Endothelial cell of hepatic sinusoid (primary cell): ENCODE data around the gene TELO2.
"Not testable (repeated sequence)": the region's sequence is repeated elsewhere in the genome, so short reads cannot be mapped to it uniquely, and the experiment has no call there.

Source experiments
- in situ Hi-C: cut with HindIII; loops from 2 replicates; pipeline ENCODE4 v1.10.0; 2017; ENCODE audit warnings: low sequenced_read_pairs

Gene TELO2

GRCh38 chr16:1457489-1458245 lies 35.5 kb upstream of the TELO2 start:
- in situ Hi-C loops, result no loop called here

- in situ Hi-C loops, result no loop called here
These were observed 34.7 kb upstream of the TELO2 start for GRCh38 chr16:1458336-1458976.

GRCh38 chr16:1458977-1459341 lies 34.2 kb upstream of the TELO2 start:
- in situ Hi-C loops, result no loop called here

DNA sequence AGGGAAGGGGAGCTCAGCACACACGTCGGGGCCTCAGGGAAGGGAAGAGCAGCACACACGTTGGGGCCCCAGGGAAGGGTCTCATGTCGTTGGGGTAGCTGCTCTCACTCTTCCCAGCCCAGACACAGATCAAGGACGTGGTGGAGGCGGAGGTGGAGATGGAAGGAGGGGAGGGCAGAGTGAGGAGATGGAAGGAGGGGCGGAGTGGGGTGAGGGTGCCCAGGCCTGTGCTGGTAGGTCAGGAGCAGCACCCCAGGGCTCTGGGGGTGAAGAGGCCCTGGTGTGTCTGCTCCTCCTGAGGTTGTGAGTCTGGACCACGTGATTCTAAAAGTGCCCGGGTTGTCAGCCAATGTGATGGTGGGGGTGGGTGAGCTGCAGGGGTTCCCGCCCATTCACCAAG lies 33.2 kb upstream of the TELO2 start:
- in situ Hi-C loops, result no loop called here

DNA sequence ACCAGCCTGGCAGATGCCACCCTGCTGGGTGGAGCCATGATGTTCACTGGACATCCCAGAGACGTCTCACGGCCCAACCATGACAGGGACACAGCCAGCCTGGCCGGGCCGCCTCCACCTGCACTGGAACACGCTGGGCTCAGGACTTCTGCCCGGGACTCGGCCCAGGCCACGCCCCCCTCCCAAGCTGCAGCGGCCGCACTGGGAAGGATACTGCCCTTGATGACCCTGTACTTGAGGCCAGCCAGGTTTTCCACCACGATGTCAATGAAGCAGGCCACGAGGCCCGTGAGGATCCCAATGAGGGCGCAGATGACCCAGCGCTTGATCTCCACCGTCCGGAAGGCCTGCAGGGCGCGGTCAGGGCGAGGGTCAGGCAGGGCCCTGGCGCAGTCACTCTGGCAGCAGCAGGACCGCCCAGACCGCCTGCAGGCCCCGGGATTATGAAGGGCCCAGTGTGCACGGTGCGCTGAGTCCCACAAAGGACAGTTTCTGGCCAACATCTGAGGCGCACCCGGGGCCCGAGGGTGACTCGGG lies 32.5 kb upstream of the TELO2 start:
- in situ Hi-C loops, result no loop called here

DNA sequence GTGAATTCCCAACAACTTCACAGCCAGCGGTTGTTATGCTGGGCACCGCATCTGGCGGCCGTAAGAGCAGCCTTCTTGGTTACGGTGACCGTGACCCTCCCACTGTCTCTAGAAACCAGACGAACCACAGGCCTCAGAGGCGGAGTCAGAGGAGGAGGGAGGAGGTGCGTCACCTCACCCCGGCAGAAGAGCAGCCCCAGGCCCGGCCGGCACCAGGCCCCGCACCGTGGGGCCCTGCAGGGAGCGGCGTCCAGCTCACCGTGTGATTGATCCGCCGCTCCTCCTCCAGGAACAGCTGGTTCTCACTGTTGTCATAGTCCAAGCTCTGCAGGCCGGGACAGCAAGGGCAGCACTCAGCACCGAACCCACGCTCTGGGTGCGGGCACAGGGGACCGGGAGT lies 32.0 kb upstream of the TELO2 start:
- in situ Hi-C loops, result no loop called here

DNA sequence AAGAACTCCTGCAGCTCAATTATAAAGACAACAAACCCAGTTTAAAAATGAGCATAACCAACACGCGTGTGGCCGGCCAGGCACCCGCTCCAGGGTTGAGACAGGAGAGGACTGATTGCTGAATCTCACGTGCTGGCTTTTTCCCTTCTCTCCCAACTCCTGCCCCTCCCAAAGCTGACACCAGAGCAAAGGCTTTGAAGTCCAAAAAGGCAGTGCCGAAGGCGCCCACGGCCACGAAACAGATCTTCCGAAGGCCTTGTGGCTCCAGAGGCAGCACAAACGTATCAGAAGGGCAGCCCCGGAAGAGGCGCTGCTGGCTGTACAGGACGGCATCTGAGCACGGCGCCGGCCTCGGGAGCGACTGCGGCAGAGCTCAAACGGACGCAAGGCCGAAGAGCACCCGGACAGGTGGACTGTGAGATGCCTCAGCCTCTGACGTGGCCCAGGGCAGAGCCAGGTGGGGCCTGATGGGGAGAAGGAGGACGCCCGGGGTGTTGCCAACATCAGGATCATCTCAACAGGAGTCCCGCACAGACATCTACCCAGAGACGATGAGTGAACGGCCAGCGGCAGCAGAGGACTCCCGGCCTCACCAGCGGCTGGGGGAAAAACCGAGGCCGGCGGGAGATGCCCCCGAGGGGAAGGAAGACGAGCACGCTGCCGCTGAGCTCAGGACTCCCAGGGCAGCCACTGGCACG lies 28.8 kb upstream of the TELO2 start:
- in situ Hi-C loops, result no loop called here

GRCh38 chr16:1464894-1465566 lies 28.1 kb upstream of the TELO2 start:
- in situ Hi-C loops, result no loop called here

DNA sequence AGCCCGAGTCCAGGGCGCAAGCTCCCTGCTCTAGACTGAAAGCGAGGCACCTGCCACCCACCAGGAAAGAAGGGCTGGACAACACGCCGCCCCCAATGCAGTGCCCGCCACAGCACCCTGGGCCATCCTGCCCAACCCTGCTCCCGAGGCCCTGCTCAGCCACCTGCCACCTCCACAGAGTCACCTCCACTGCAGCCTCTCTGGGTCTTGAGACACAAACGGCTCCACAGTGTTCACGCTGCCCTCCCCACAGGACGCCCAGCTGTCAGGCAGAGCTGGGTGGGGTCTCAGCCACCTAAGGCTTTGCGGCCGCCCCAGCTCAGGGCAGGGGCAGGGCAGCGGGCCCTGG lies 27.6 kb upstream of the TELO2 start:
- in situ Hi-C loops, result no loop called here

- in situ Hi-C loops, result no loop called here
These were observed 27.1 kb upstream of the TELO2 start for GRCh38 chr16:1466054-1466453.

DNA sequence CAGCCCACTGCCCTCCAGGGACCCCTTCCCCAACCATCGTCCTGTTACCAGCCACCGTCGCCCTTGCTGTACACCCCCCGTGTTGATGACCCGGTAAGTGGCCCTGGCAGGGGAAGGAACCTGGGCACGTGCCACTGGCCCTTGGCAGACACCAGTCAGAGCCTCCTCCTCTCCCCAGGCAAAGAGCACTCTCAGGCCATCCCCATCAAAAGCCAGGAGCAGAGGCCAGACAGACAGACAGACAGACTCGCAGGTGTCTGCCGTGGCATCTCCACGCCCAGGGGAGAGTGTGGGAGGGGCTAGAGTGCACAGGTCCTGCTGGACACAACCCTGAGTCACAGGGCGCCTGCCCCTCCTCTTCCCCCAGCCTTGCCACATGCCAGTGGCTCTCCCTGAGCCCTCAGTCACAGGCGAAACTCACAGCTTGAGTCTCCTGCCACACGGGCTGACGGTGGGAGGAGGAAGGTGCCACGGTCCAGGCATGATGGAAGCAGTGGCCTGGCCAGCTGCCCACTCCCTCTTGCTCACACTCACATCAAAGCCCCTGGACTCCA lies 26.1 kb upstream of the TELO2 start:
- in situ Hi-C loops, result no loop called here

DNA sequence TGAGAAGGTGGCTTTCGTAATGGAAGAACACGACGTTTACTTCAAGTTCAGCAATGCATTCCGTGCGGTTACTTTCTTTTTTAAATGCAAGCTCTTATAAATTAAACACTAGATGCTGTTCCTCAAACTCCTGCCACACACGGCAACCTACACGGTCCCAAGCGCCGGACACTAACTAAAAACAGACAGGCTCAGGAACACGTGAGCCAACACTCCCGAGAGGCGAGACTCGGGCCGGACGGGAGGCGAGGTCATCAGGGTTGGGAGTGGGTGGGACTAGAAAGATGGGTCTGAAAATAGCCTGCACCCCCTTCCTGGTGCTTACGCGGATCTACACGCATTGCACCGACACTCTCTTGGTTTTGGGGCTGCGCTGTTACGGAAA lies 24.7 kb upstream of the TELO2 start:
- in situ Hi-C loops, result no loop called here

GRCh38 chr16:1469141-1469540 lies 24.0 kb upstream of the TELO2 start:
- in situ Hi-C loops, result not testable (repeated sequence)

GRCh38 chr16:1469693-1470201 lies 23.4 kb upstream of the TELO2 start:
- in situ Hi-C loops, result no loop called here

- in situ Hi-C loops, result no loop called here
These were observed 22.5 kb upstream of the TELO2 start for GRCh38 chr16:1470481-1471251.

DNA sequence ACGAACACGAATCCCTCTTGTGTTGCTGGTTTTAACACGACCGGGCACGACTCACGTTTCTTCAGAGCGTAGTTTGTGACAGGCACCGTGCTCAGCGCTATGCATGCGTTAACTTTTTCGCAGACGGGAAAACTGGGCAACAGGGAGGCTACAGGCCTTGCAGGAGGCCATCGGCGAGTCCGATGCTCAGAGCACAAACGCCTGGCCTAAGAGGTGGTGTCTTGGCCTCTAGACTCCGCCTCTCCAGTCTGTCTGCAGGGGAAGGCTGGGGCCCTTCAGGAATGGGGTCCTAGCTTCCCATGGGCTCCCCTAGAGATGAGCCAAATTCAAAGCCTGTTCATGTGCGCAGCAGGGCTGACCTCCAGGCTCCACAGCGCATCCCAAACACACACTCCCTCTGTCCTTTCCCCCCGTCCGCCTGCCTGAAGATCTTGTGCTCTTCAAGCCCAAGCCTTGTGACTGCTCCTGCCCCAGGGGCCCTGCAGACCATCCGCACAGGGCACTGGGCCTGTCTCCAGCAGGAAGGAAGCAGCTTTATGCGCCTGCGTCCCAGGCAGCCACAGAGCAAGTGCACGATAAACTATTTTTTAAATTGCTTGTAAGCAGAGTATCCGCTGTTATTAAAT lies 21.5 kb upstream of the TELO2 start:
- in situ Hi-C loops, result no loop called here

- in situ Hi-C loops, result no loop called here
These were observed 20.2 kb upstream of the TELO2 start for GRCh38 chr16:1472974-1473373.

DNA sequence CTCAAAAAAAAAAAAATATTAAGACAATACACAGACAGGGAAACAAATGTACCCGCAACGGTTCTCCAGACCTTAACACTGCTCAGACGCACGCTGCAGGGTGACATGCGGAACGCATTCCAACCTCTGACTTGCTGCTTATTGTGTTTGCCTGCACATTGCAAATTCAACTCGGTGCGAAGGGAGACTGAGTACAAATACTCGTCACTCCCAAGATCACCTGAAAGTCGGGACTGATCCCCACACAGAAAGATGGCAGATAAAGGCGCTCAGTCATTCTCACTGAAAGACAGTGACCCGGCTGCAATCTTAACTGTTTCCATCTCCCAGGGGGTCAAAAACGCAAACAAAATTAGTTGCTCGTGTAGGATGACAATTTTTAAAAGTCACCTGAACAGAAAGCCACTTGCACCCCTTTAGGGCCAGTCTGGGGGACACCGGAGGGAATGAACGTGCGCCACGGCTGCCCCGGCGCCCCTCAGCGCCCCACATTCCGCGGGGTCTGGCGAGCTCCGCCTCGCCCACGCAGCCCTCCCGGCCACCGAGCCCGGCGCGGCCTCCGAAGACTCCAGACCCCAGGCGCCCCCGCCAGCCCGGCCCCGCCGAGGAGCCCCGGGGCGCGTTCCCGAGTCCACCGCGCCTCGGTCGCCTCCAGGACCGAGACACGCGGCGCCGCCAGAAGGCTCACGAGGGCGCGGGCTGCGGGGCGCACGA lies 18.9 kb upstream of the TELO2 start:
- in situ Hi-C loops, result no loop called here
